Measurements from ENCODE around the gene MEN1. TPM values are rescaled to one million over a fixed set of nuclear protein-coding genes. Genes with fewer than 3 reads are reported as not detected.
A peak's percentile ranks its signal among the peaks of the same experiment; 100 is the strongest.

Gene MEN1
- total and polyA plus RNA-seq, 8 donors: 26.9 to 46.5 (median 37.0) TPM

GRCh38 chr11:64842366-64842759, 32.0 kb upstream of the MEN1 start:
- ATAC-seq (no peak), DNase-seq (no peak)
- Histone ChIP-seq H3K36me3 (peaks cover 0 to 17% of the 10 kb centered on the region in 2 donors), H3K27ac (peak overlapping the region; percentile 39 to 53), H3K27me3 (no peaks in the 10 kb centered on the region), H3K4me1 (peaks cover 7 to 31% of the 10 kb centered on the region in 2 donors), H3K9me3 (no peaks in the 10 kb centered on the region), H3K4me3 (no peak overlapping the region)
- intact Hi-C loops (cut with DNase I): loop anchor here (10.0 kb wide), 2 partner anchors 52 to 182 kb away; partner anchors contain the start of gene SNX15 (in 1 of the 2)
- TF ChIP-seq CTCF (IDR thresholded peaks at IDR 0.05): no peak

- H3K4me1 ChIP-seq: peaks cover 7 to 25% of the 10 kb centered on the region in 2 donors
- no peak for ATAC-seq
- DNase-seq: no peak
- intact Hi-C loops (cut with DNase I): loop anchor here (10.0 kb wide), 2 partner anchors 53 to 183 kb away; partner anchors contain the start of gene SNX15 (in 1 of the 2)
- no peaks in the 10 kb centered on the region for H3K9me3 ChIP-seq
- no peaks in the 10 kb centered on the region for H3K27me3 ChIP-seq
- H3K36me3 ChIP-seq: peaks cover 0 to 17% of the 10 kb centered on the region in 2 donors
- TF ChIP-seq CTCF (IDR thresholded peaks at IDR 0.05): no peak
- no peak overlapping the region for H3K4me3 ChIP-seq
- H3K27ac ChIP-seq: peak overlapping the region in 1 of 2 donors; percentile 53
Measured at GRCh38 chr11:64841592-64842365, 31.4 kb upstream of the MEN1 start.

- no peaks in the 10 kb centered on the region for H3K27me3 ChIP-seq
- no peak for ATAC-seq
- H3K4me3 ChIP-seq: no peak overlapping the region
- intact Hi-C loops (cut with DNase I): loop anchor here (10.0 kb wide), 2 partner anchors 55 to 185 kb away; partner anchors contain the start of gene SNX15 (in 1 of the 2)
- peaks cover 7 to 18% of the 10 kb centered on the region in 2 donors for H3K4me1 ChIP-seq
- H3K36me3 ChIP-seq: peaks cover 0 to 17% of the 10 kb centered on the region in 2 donors
- H3K27ac ChIP-seq: no peak overlapping the region
- DNase-seq: no peak
- no peak for TF ChIP-seq CTCF (IDR thresholded peaks at IDR 0.05)
- no peaks in the 10 kb centered on the region for H3K9me3 ChIP-seq
Measured at GRCh38 chr11:64839887-64840782, 29.8 kb upstream of the MEN1 start.

- intact Hi-C loops (cut with DNase I): no loop called here
- H3K27ac ChIP-seq: no peak overlapping the region
- TF ChIP-seq CTCF (IDR thresholded peaks at IDR 0.05): no peak
- H3K4me1 ChIP-seq: peaks cover 7 to 10% of the 10 kb centered on the region in 2 donors
- ATAC-seq: no peak
- no peak for DNase-seq
- peaks cover 0 to 17% of the 10 kb centered on the region in 2 donors for H3K36me3 ChIP-seq
- no peaks in the 10 kb centered on the region for H3K9me3 ChIP-seq
- no peaks in the 10 kb centered on the region for H3K27me3 ChIP-seq
- H3K4me3 ChIP-seq: no peak overlapping the region
Measured at GRCh38 chr11:64839335-64839734, 29.0 kb upstream of the MEN1 start.
